Right lobe of liver (tissue), 6 donors: ENCODE measurements around the gene HPN. TPM values are rescaled to one million over a fixed set of nuclear protein-coding genes. Genes with fewer than 3 reads are reported as not detected.
A peak's percentile ranks its signal among the peaks of the same experiment; 100 is the strongest.

ENCODE experiments used
- ATAC-seq, 4 donors: fragments of 200-7000 bp; cut with Tn5 transposase; one replicate each; pipeline ENCODE4 v1.9.1; 2020; ENCODE audit warnings: mild to moderate bottlenecking in 4 of 4, moderate library complexity in 4 of 4
- DNase-seq, 3 donors: peaks; one replicate each; pipeline ENCODE4 v3.0.0-alpha.2; 2020
- H3K27ac ChIP-seq, 3 donors: fragments of 200-600 bp; one replicate each; pipeline ENCODE4 v1.8.0; 2022
- H3K27me3 ChIP-seq, 2 donors: fragments of 200-600 bp; one replicate each; pipeline ENCODE4 v1.8.0; 2022
- H3K36me3 ChIP-seq, 4 donors: fragments of 200-600 bp; sonication (generic) in 1 of 4; one replicate each; pipeline versions ENCODE4 v1.5.1 to v1.8.0; 2017 to 2022; ENCODE audit warnings: control low read depth in 1 of 4
- H3K4me1 ChIP-seq, 4 donors: fragments of 200-600 bp; sonication (generic) in 1 of 4; one replicate each; pipeline versions ENCODE4 v1.5.1 to v1.8.0; 2017 to 2022; ENCODE audit warnings: control low read depth in 1 of 4
- H3K4me3 ChIP-seq, 3 donors: fragments of 200-600 bp; one replicate each; pipeline ENCODE4 v1.8.0; 2022
- H3K9me3 ChIP-seq, 4 donors: fragments of 200-600 bp; sonication (generic) in 1 of 4; one replicate each; pipeline versions ENCODE4 v1.5.1 to v1.8.0; 2017 to 2022; ENCODE audit warnings: control low read depth in 1 of 4
- POLR2A ChIP-seq: fragments of 450-650 bp; IDR thresholded peaks from one replicate; pipeline ENCODE4 v1.6.1; 2017; ENCODE audit warnings: antibody characterized with exemption, mild to moderate bottlenecking
- WGBS: methylation state at CpG from one replicate; pipeline ENCODE4 v1.1.6; 2018; ENCODE audit warnings: low coverage, low lambda C conversion rate; ENCODE audit not compliant: insufficient coverage; ENCODE audit errors: missing lambda C conversion rate; 5-methylcytosine and 5-hydroxymethylcytosine counted together
- intact Hi-C, 2 donors: fragments of 100-400 bp; cut with DNase I; formaldehyde crosslinking; loops; one replicate each; pipeline versions ENCODE4 v1.11.2 to v1.14.1; 2022
- total RNA-seq, 6 experiments: library from RNA; depleted of rRNA in 2 of 6; stranded (reverse); fragments of >200 nt in 2 of 6; fragmentation: NEBNext Ultra II Directional in 3 of 6; extraction: Animal tissue kit (Norgen Biotek cat#: 25700) in 3 of 6; gene quantifications; one replicate each; pipeline versions ENCODE4 v1.1.0 to v1.2.4, GENCODE V29; 2016 to 2023
- TF ChIP-seq, protein P1 (sequence below), 4 donors: fragments of 200-600 bp in 3 of 4; fragments of 450-650 bp in 1 of 4; IDR thresholded peaks; one replicate each; pipeline versions ENCODE4 v1.5.1 to v1.8.0; 2016 to 2022; ENCODE audit warnings: antibody characterized with exemption in 4 of 4, mild to moderate bottlenecking in 2 of 4
- donor health status: DM: no; HTN: yes; CAD: no.
- donor health status: DM: no; HTN: no; CAD: no.
- donor health status: DM: no; HTN: no; CAD: no.
- donor health status: DM: no; HTN: yes; CAD: no.
- donor health status: DM: no; HTN: yes; CAD: no.

Gene HPN
- total RNA-seq, 6 experiments from 2014 or later, result 285 to 486 (median 374) TPM

DNA sequence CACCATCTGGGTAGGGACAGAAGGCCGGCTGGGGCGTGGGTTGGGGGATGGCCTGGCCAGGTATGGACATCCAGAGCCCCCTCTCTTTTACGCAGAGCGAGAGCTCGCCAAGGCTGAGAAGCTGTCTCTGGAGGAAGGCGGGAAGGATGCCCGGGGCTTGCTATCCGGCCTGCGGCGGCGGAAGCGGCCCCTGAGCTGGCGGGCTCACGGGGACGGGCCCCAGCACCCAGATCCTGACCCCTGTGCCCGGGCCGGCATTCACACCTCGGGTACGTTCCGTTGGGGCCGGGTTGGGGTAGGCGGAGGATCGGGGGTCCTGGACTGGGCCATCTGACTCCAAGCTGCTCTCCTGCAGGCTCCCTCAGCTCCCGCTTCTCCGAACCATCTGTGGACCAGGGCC is 19.9 kb upstream of the HPN start:
- 100% methylated on average over 1 of the region's 25 CpGs for WGBS
- TF ChIP-seq, protein P1, sequence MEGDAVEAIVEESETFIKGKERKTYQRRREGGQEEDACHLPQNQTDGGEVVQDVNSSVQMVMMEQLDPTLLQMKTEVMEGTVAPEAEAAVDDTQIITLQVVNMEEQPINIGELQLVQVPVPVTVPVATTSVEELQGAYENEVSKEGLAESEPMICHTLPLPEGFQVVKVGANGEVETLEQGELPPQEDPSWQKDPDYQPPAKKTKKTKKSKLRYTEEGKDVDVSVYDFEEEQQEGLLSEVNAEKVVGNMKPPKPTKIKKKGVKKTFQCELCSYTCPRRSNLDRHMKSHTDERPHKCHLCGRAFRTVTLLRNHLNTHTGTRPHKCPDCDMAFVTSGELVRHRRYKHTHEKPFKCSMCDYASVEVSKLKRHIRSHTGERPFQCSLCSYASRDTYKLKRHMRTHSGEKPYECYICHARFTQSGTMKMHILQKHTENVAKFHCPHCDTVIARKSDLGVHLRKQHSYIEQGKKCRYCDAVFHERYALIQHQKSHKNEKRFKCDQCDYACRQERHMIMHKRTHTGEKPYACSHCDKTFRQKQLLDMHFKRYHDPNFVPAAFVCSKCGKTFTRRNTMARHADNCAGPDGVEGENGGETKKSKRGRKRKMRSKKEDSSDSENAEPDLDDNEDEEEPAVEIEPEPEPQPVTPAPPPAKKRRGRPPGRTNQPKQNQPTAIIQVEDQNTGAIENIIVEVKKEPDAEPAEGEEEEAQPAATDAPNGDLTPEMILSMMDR (IDR thresholded peaks at IDR 0.05), result no peak
- no peak for TF ChIP-seq POLR2A
- Histone ChIP-seq H3K27ac (no peak overlapping the region), H3K36me3 (peaks cover 0 to 13% (median 10%) of the 10 kb centered on the region in 4 donors), H3K27me3 (no peaks in the 10 kb centered on the region), H3K4me1 (no peaks in the 10 kb centered on the region), H3K9me3 (no peaks in the 10 kb centered on the region), H3K4me3 (no peak overlapping the region)
- intact Hi-C loops, result no loop called here
- ATAC-seq (no peak), DNase-seq (no peak)

DNA sequence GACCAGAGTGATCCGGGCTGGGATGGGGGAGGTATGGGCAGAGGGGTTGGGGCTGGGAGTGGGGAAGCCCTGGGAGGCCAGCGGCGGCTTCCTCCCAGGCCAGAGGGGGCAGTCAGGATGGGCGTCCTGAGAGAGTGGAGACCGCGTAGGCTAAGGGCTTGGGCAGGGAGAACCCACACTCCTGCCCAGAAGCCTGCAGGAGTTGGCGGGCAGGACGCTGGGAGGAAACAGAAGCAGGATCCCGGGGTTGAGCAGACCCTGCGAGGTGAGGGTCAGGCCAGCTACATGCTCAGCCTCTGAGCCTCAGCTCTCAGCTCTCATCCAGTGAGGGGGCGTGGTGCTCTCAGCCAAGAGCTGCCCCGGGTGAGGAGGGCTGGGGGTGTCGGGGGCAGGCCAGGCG is 19.1 kb upstream of the HPN start:
- H3K4me3 ChIP-seq, result no peak overlapping the region
- ATAC-seq, result peak in 3 of 4 donors; percentile 23 to 49 (median 32)
- peaks cover 0 to 17% (median 10%) of the 10 kb centered on the region in 4 donors for H3K36me3 ChIP-seq
- H3K4me1 ChIP-seq, result no peaks in the 10 kb centered on the region
- WGBS, result 63% methylated on average over 1 of the region's 14 CpGs
- H3K27me3 ChIP-seq, result no peaks in the 10 kb centered on the region
- no peak overlapping the region for H3K27ac ChIP-seq
- no peak for TF ChIP-seq POLR2A
- TF ChIP-seq, protein P1 (IDR thresholded peaks at IDR 0.05), result no peak
- intact Hi-C loops, result no loop called here
- H3K9me3 ChIP-seq, result no peaks in the 10 kb centered on the region
- no peak for DNase-seq

DNA sequence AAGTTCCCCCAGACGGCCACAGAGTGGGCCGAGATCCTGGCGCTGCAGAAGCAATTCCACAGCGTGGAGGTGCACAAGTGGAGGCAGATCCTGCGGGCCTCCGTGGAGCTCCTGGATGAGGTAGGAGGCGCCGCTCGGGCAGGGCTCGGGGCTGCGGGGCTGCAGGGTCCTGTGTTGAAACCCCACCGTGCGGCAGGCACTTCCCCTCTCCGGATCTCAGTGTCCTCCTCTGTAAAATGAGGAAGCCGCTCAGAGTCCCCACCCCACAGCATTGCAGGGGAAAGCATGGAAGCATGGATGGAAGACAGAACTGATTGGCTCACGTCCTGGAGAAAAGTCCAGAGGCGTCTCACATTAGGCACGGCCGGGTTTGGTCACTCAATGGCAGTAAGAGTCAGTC is 18.1 kb upstream of the HPN start:
- WGBS, result 40% methylated on average over 1 of the region's 19 CpGs
- peaks cover 0 to 17% (median 10%) of the 10 kb centered on the region in 4 donors for H3K36me3 ChIP-seq
- TF ChIP-seq, protein P1 (IDR thresholded peaks at IDR 0.05), result no peak
- TF ChIP-seq POLR2A, result no peak
- DNase-seq, result no peak
- no peaks in the 10 kb centered on the region for H3K27me3 ChIP-seq
- H3K27ac ChIP-seq, result no peak overlapping the region
- no peaks in the 10 kb centered on the region for H3K4me1 ChIP-seq
- H3K9me3 ChIP-seq, result no peaks in the 10 kb centered on the region
- peak in 3 of 4 donors; percentile 11 to 48 (median 23) for ATAC-seq
- no peak overlapping the region for H3K4me3 ChIP-seq
- intact Hi-C loops, result no loop called here

DNA sequence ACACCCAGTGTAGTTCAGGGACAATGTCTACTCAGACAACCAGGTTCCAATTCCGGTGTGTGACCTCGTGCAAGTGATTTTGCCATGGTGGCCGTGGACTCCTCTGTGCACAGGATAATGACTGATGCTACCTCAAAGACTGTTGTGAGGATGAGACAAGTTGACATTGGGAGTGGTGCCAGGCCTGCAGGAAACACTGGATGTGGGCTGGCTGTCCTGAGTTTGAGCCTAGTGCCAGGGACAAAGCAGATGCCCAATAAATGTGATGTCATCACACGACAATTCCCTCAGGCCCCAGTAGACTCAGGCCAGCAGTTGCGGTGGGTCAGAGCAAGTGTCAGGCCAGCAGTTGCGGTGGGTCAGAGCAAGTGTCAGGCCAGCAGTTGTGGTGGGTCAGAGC is 17.4 kb upstream of the HPN start:
- H3K9me3 ChIP-seq, result no peaks in the 10 kb centered on the region
- peaks cover 0 to 17% (median 9%) of the 10 kb centered on the region in 4 donors for H3K36me3 ChIP-seq
- intact Hi-C loops, result no loop called here
- WGBS, result no CpG with 5 or more reads among the region's 6 CpGs
- H3K27me3 ChIP-seq, result no peaks in the 10 kb centered on the region
- ATAC-seq (peak in 1 of 4 donors; percentile 10), DNase-seq (no peak)
- H3K4me3 ChIP-seq, result no peak overlapping the region
- no peaks in the 10 kb centered on the region for H3K4me1 ChIP-seq
- no peak overlapping the region for H3K27ac ChIP-seq
- TF ChIP-seq, protein P1 (IDR thresholded peaks at IDR 0.05), result no peak
- TF ChIP-seq POLR2A, result no peak

DNA sequence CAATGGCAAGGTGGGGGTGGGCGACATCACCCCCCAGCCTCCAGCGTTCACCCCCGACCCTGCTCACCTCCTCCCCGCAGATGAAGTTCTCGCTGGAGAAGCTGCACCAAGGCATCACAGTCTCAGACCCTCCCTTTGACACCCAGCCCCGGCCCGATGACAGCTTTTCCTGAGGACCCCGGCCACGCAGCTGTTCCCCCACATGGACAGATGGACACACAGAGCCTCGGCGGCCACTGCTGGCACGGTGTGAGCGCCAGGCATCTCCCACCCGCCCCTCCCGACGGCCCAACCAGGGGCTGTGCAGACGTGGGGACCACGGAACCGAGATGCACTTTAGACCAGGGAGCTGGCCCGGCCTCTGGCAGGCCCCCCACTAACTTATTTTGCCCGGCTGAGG is 15.6 kb upstream of the HPN start:
- no peak for ATAC-seq
- intact Hi-C loops, result no loop called here
- no peak overlapping the region for H3K4me3 ChIP-seq
- no peak overlapping the region for H3K27ac ChIP-seq
- 89% methylated on average over 8 of the region's 21 CpGs for WGBS
- no peak for DNase-seq
- H3K27me3 ChIP-seq, result no peaks in the 10 kb centered on the region
- peaks cover 0 to 8% (median 3%) of the 10 kb centered on the region in 4 donors for H3K36me3 ChIP-seq
- H3K4me1 ChIP-seq, result no peaks in the 10 kb centered on the region
- no peak for TF ChIP-seq POLR2A
- TF ChIP-seq, protein P1 (IDR thresholded peaks at IDR 0.05), result no peak
- H3K9me3 ChIP-seq, result no peaks in the 10 kb centered on the region
